ENCODE data around the gene PRR33. TPM values are rescaled to one million over a fixed set of nuclear protein-coding genes. Genes with fewer than 3 reads are reported as not detected.

The PRR33 gene
- total and polyA plus RNA-seq, 4 donors: not detected

DNA sequence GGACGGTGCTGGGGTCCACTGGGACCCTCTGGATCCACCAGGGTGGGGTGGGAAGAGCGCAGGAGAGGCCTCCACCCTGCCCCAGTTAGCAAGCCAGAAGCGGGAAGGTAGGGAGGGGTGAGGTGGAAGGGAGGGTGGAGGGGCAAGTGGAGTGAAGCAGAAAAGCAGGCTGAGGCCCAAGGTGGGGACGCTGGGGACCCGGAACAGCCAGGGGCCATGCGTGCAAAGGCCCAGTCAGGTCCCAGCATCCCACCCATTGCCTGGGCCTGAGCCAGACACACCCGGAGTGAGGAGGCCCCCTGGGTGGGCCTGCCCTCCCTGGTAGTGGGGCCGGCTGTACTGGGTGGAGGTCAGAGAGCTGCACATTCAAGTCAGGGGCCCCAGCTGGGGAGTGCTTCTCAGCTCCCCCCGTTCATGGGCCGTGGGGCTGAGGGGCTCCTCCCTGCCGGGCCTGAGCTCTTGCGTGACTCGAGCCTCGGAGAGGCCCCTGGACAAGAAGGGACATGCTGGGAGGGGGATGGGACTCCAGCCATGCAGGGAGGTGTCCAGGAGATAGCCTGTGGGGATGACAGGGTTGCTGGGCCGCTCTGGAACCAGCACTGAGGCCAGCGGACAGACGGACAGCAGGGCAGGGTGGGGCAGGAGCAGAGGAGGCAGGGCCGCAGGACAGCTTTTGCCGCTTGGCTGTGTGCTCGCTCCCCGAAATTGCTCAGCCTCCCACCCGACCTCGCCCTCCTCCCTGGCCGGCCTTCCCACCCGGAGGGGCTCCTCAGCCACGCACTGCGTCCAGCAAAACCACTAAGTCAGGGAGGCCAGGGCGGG, 35.5 kb upstream of the PRR33 start:
- WGBS: 88% methylated on average over 28 of the region's 28 CpGs
- H3K9ac ChIP-seq (ENCODE audit: low read depth in 1 of 2, low read length in 2 of 2): no peak overlapping the region
- H3K27me3 ChIP-seq (ENCODE audit: control insufficient read depth in 4 of 4, insufficient read depth in 4 of 4, low read length in 3 of 4): no peaks in the 10 kb centered on the region
- H3K4me3 ChIP-seq (ENCODE audit: low read depth in 1 of 3, low read length in 3 of 3): no peak overlapping the region
- no peaks in the 10 kb centered on the region for H3K4me1 ChIP-seq (ENCODE audit: control insufficient read depth in 4 of 4, insufficient read depth in 4 of 4, low read length in 3 of 4)
- no peaks in the 10 kb centered on the region for H3K36me3 ChIP-seq (ENCODE audit: control insufficient read depth in 4 of 4, insufficient read depth in 3 of 4, low read depth in 1 of 4, low read length in 3 of 4)
- no peak for DNase-seq (ENCODE audit: low spot score)
- no peaks in the 10 kb centered on the region for H3K9me3 ChIP-seq (ENCODE audit: control insufficient read depth in 4 of 4, low read length in 3 of 4)
- TF ChIP-seq JUND (IDR thresholded peaks at IDR 0.05): no peak
- no peak for TF ChIP-seq FOXA2 (IDR thresholded peaks at IDR 0.05)
- H3K27ac ChIP-seq (ENCODE audit: low read depth in 1 of 2, low read length in 2 of 2): no peak overlapping the region

GRCh38 chr11:1926156-1927025, 34.7 kb upstream of the PRR33 start:
- Histone ChIP-seq H3K4me1 (ENCODE audit: control insufficient read depth in 4 of 4, insufficient read depth in 4 of 4, low read length in 3 of 4) (no peaks in the 10 kb centered on the region), H3K27me3 (ENCODE audit: control insufficient read depth in 4 of 4, insufficient read depth in 4 of 4, low read length in 3 of 4) (no peaks in the 10 kb centered on the region), H3K9ac (ENCODE audit: low read depth in 1 of 2, low read length in 2 of 2) (no peak overlapping the region), H3K9me3 (ENCODE audit: control insufficient read depth in 4 of 4, low read length in 3 of 4) (no peaks in the 10 kb centered on the region), H3K27ac (ENCODE audit: low read depth in 1 of 2, low read length in 2 of 2) (no peak overlapping the region), H3K4me3 (ENCODE audit: low read depth in 1 of 3, low read length in 3 of 3) (no peak overlapping the region), H3K36me3 (ENCODE audit: control insufficient read depth in 4 of 4, insufficient read depth in 3 of 4, low read depth in 1 of 4, low read length in 3 of 4) (no peaks in the 10 kb centered on the region)
- WGBS: 87% methylated on average over 41 of the region's 41 CpGs
- TF ChIP-seq HNF4A (conservative IDR thresholded peaks at IDR 0.05): no peak
- no peak for TF ChIP-seq MAX (IDR thresholded peaks at IDR 0.05)
- no peak for TF ChIP-seq CTCF (IDR thresholded peaks at IDR 0.05; ENCODE audit: low read depth, low read length, missing input control)
- TF ChIP-seq ZBTB33 (IDR thresholded peaks at IDR 0.05): no peak
- TF ChIP-seq REST (IDR thresholded peaks at IDR 0.05): no peak
- no peak for TF ChIP-seq NR2F2 (IDR thresholded peaks at IDR 0.05)
- TF ChIP-seq RAD21 (IDR thresholded peaks at IDR 0.05): no peak
- TF ChIP-seq FOXA1 (IDR thresholded peaks at IDR 0.05): no peak
- no peak for TF ChIP-seq TAF1 (conservative IDR thresholded peaks at IDR 0.05)
- TF ChIP-seq FOXA2 (IDR thresholded peaks at IDR 0.05): no peak
- no peak for TF ChIP-seq JUND (IDR thresholded peaks at IDR 0.05)
- no peak for TF ChIP-seq YY1 (IDR thresholded peaks at IDR 0.05)
- TF ChIP-seq, protein P1, sequence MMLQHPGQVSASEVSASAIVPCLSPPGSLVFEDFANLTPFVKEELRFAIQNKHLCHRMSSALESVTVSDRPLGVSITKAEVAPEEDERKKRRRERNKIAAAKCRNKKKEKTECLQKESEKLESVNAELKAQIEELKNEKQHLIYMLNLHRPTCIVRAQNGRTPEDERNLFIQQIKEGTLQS (IDR thresholded peaks at IDR 0.05): no peak
- TF ChIP-seq EGR1 (IDR thresholded peaks at IDR 0.05; ENCODE audit: low read depth in 2 of 2): no peak
- no peak for TF ChIP-seq RXRA (IDR thresholded peaks at IDR 0.05)
- TF ChIP-seq GABPA (IDR thresholded peaks at IDR 0.05 in 1 of 2, conservative IDR thresholded peaks at IDR 0.05 in 1 of 2): no peak
- no peak for TF ChIP-seq HNF4G (IDR thresholded peaks at IDR 0.05)
- no peak for DNase-seq (ENCODE audit: low spot score)
